GM15510 (cell line): ENCODE results near the gene RELT.

Experiments
- POLR2A ChIP-seq: IDR thresholded peaks from 3 replicates; pipeline ENCODE4 v1.6.1; 2011; ENCODE audit warnings: borderline replicate concordance; ENCODE audit not compliant: insufficient read length; ENCODE audit errors: extremely low read depth

Gene RELT

GRCh38 chr11:73342633-73343032, 33.6 kb upstream of the RELT start:
- no peak for TF ChIP-seq POLR2A

DNA sequence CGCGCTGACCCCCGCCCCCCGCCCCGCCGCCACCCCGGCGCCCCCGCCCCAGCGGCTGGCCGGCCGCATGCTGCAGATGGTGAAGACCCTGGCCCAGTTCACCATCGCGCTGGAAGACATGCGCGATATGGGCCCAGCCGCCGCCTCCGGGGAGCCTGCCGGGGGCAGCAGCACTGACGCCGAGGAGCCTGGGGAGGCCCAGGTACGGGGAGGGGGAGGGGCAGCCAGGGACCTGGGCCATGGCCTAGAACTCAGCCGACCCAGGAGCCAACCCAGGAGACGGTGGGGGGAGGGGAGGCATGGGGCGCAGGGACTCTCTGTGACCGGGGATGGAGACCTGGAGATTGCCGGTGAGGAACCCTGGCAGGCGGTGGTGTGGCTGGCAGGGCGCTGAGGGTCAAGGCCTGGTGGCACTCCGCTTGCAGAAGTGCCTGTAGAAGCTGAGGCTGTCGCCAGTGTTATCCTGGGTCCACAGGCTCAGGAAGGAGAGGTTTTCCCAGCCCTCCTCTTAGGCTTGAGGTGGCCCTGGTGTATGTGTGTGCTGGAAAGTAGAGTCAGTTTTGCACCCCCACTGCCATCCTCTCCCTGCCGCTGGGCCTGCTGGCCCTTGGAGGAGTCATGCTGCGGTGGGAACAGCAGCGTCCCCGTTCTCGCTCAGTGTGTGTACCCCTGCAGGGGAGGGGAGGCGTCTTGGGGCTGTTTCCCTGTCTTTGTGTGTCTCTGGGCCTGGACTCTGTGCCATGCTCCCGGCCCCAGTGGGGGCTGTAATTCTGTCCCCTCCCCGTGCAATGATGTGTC, 32.9 kb upstream of the RELT start:
- no peak for TF ChIP-seq POLR2A

- TF ChIP-seq POLR2A: no peak
These were observed 32.0 kb upstream of the RELT start for GRCh38 chr11:73344191-73344607.

DNA sequence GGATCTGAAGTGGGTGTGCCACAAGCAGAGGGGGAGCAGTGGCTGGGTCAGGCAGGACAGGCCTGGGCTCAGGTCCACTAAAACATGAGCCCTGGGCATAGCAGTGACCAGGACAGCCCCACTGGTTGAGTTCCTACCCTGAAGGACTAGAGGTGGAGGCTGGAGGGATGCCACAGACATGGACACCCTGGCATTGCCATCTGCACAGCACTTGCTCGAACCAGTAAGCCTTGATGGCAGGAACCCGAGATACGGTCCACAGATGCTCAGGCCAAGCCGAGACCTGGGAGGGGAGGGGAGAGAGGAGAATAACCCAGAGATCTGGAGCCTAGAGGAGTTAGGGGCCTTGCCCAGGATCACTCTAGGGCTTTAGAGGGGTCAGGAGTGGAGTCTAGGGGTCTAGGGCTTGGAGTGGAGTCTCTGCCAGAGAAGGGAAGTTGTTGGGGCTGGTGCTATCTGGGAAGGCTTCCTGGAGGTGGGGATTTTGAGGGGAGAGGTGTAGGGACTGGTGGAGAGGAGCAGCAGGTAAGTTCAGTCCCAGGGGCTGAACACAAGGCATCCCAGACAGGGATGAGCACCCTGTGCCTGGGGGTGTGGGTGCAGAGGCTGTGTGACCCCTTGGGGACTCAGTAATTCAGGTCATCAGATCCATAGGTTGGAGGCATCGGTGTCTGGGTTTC, 30.6 kb upstream of the RELT start:
- TF ChIP-seq POLR2A: no peak

DNA sequence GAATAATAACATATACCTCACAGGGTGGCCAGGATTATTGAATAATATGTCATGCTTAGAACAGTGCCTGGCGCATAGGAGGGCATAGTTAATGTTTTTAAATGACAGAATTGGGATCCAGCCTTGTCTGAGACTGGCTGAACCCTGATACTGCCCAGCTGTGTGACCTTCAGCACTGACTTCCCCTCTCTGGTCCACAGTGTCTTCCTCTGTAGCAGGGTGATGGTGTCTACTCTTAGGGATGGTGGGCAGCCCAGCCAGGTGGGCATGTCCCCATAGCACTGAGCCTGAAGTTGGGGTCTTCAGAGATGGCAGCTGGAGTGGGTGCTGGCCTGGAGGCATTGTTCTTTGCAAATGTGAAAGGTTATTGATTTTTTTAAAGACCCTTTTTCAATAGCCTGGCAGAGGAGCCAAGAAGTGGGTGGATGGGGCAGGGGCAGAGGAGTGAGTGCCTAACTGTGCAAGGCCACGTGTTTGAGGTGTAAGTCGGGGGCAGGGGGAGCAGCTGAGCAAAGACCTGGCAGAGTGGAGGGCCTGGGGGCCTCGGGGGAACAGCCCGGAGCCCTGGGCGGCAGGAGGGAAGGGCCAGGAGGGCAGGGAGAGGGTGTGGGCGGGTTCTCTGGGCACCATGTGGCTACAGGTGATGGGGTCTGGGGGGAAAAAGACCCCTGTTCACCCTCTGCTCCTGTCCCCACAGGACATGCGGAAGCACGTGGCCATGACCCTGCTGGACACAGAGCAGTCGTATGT, 29.8 kb upstream of the RELT start:
- TF ChIP-seq POLR2A: no peak

DNA sequence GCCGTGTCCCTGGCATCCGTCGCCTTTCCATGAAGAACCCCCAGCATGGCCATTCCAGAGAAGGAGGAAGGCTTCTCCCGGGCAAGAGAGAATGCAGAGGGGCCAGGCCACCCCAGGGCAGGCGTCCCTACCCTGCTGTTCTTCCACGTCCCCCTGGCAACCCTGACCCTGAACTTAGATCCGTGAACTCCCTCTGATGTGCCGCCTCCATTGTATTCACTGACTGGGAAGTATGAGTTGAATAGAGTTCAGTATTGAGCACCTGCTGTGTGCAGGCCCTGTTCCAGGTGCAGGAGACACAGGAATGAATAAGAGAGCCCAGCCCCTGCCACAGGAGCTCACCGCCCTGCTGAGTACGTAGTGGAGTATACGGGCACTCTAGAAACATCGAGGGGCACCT, 29.1 kb upstream of the RELT start:
- TF ChIP-seq POLR2A: no peak

DNA sequence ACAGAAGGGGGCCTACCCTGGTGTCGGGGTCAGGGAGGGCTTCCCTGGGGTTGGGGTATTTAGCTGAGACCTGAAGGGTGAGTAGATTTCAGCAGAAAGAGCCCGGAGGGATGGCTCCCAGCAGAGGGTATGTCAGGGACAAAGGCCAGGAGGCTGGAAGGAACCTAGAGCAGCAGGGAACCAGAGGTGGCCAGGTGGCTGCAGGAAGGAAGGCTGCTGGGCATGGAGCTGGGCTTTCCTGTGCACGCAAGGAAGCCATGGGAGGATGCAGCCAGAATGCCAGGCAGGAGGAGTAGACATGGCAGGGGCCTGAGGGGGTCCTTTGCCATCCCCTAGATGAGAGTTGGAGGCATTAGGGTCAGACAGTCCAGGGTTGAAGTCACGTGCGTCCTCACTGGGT, 27.4 kb upstream of the RELT start:
- no peak for TF ChIP-seq POLR2A

DNA sequence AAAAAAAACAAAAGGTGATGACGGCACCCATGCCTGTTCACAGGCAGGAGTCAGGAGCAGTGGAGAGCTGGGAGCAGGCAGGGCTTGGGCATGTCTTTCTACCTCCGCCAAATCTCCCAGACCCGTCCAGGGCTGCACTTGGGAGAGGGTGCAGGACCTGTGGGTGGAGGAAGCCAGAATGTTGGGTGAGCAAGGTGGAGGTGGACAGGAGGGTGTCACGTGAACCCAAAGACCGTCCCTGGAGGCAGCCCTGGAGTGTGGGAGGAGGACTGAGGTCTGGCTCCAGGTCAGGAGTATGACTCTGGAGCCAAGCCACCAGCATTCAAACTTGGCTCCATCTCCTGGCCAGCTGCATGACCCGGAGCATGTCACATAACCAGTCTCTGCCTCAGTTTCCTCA, 26.6 kb upstream of the RELT start:
- no peak for TF ChIP-seq POLR2A

GRCh38 chr11:73350908-73351636, 25.1 kb upstream of the RELT start:
- no peak for TF ChIP-seq POLR2A

GRCh38 chr11:73353422-73353821, 22.8 kb upstream of the RELT start:
- no peak for TF ChIP-seq POLR2A

DNA sequence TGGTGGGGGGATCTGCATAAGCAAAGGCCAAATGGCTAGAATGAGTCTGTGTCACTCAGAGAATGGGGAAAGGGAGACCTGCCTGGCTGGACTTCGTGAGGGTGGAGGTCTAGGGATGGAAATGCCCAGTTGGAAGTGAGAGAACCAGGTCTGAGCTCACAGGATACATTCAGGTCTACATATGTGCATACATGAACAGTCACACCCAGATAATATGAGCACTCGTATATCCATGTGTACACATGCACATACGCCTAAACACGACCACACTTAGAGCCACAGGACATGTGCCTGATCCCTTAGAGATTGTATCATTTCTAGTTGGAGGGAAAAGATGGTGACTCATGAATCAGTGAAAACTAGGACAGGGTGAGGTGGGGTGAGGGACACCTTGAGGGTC, 21.1 kb upstream of the RELT start:
- TF ChIP-seq POLR2A: no peak

GRCh38 chr11:73356979-73357860, 19.0 kb upstream of the RELT start:
- TF ChIP-seq POLR2A: no peak

DNA sequence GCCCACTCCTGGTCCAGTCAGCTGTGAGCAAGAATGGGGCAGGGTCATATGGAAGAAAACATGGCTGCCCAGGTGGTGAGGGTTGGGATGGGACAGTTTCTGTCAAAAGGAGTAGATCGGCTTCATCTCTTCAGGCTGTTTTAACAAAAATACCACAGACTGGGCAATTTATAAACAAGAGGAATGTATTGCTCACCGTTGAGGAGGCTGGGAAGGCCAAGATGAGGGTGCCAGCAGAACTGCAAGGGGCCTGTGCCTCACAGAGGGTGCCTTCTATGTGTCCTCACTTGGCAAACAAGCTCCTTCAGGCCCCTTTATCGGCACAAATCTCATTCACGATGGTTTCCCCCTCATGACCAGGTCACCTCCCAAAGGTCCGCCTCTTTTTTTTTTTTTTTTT, 18.1 kb upstream of the RELT start:
- TF ChIP-seq POLR2A: no peak

DNA sequence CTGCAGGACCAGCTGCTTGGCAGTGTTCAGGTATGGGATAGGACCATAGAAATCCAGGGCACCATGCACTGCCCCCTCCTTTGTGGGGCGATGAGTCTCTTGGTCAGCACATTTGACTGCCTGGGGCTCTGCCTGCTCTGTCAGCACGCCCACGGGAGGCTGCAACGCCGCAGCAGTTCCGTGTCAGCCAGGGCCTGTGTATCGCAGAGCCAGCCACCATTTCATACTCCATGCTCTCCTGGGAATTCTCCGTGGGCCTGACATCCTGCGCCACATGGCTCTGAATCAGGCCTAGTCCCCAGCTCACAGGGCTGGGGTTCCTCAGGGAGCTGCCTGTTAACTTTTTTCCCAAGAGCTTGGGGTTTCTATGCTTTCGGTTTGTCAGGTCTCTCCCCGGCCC, 16.9 kb upstream of the RELT start:
- no peak for TF ChIP-seq POLR2A
